Chondrocyte (in vitro differentiated cells): ENCODE measurements around the gene ENKUR. TPM values are rescaled to one million over a fixed set of nuclear protein-coding genes. Genes with fewer than 3 reads are reported as not detected.
A peak's percentile ranks its signal among the peaks of the same experiment; 100 is the strongest.
"Not testable (repeated sequence)": the region's sequence is repeated elsewhere in the genome, so short reads cannot be mapped to it uniquely, and the experiment has no call there.

Experiments used
- DNase-seq: peaks from one replicate; pipeline ENCODE4 v3.0.0; 2021; ENCODE audit warnings: mixed read lengths, low spot score
- H3K27ac Mint-ChIP-seq: one replicate; pipeline ENCODE4 v1.8.0; 2021; ENCODE audit warnings: mild to moderate bottlenecking, moderate library complexity, mixed read lengths; ENCODE audit not compliant: unreplicated experiment
- H3K27me3 Mint-ChIP-seq: 2 replicates; pipeline ENCODE4 v1.8.0; 2021; ENCODE audit warnings: low read depth, mixed read lengths
- H3K36me3 Mint-ChIP-seq: 2 replicates; pipeline ENCODE4 v1.8.0; 2021; ENCODE audit warnings: low read depth, mixed read lengths
- H3K4me1 Mint-ChIP-seq: 2 replicates; pipeline ENCODE4 v1.8.0; 2021; ENCODE audit warnings: low read depth, mild to moderate bottlenecking, mixed read lengths
- H3K4me3 Mint-ChIP-seq: one replicate; pipeline ENCODE4 v1.8.0; 2021; ENCODE audit warnings: mild to moderate bottlenecking, moderate library complexity, mixed read lengths; ENCODE audit not compliant: unreplicated experiment
- H3K9me3 Mint-ChIP-seq: 2 replicates; pipeline ENCODE4 v1.8.0; 2021; ENCODE audit warnings: low read depth, mixed read lengths
- total RNA-seq: library from RNA; stranded (reverse); gene quantifications from 3 replicates; pipeline ENCODE4 v1.2.1, GENCODE V29; 2021
- TF ChIP-seq, protein P1 (sequence below): fragments of 200-600 bp; sonication (generic); IDR thresholded peaks from 2 replicates; pipeline ENCODE4 v1.5.0; 2021; ENCODE audit warnings: antibody characterized with exemption, mild to moderate bottlenecking, moderate library complexity

Gene ENKUR
- total RNA-seq, 1 donor from 2014 or later = 0.45 TPM

DNA sequence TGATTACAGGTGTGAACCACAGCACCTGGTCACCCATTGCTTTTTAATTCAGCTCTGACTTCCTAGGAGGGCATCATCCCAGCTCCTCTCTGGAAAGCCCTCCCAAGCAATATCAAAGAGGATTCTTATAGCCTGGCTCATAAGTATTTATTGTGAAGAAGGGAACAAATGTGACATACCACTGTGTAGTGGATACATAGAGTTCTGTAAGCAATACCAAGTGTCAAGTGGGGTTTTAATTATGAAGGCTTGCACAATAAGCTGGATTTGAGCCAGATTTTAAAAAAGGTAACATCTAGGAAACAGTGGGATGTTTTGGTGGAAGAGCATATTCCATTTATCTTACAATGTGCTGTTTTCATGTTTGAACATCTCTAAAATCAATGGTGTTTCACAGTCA lies 44.6 kb downstream of the ENKUR start:
- TF ChIP-seq, protein P1, sequence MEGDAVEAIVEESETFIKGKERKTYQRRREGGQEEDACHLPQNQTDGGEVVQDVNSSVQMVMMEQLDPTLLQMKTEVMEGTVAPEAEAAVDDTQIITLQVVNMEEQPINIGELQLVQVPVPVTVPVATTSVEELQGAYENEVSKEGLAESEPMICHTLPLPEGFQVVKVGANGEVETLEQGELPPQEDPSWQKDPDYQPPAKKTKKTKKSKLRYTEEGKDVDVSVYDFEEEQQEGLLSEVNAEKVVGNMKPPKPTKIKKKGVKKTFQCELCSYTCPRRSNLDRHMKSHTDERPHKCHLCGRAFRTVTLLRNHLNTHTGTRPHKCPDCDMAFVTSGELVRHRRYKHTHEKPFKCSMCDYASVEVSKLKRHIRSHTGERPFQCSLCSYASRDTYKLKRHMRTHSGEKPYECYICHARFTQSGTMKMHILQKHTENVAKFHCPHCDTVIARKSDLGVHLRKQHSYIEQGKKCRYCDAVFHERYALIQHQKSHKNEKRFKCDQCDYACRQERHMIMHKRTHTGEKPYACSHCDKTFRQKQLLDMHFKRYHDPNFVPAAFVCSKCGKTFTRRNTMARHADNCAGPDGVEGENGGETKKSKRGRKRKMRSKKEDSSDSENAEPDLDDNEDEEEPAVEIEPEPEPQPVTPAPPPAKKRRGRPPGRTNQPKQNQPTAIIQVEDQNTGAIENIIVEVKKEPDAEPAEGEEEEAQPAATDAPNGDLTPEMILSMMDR = no peak
- peaks cover 18% of the 10 kb centered on the region for H3K4me1 Mint-ChIP-seq
- H3K27ac Mint-ChIP-seq = no peak overlapping the region
- no peak for DNase-seq
- H3K27me3 Mint-ChIP-seq = no peaks in the 10 kb centered on the region
- H3K4me3 Mint-ChIP-seq = no peak overlapping the region
- H3K36me3 Mint-ChIP-seq = no peaks in the 10 kb centered on the region
- no peaks in the 10 kb centered on the region for H3K9me3 Mint-ChIP-seq

DNA sequence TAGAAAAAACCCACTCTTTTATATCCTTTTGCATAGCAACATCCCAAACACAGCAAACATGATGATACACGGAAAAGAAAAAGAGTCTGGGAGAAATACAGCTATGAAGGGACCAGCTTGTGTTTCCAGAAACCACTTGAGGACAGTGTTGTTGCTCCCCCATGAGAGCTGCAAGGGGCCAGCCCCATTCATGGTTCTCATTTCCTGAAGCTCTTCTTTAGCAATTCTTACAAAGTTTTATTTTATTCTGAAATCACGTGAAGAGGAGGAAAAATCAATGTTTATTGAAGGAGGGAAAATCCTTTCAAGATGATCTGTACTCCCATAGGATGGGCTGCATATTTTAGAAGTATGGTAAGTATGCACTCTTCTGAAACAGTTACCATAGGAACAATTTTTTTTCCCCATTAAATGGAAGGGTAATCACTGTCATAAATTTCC lies 46.1 kb downstream of the ENKUR start:
- DNase-seq = no peak
- Mint-ChIP-seq H3K4me3 (no peak overlapping the region), H3K27ac (peak overlapping the region; percentile 13), H3K36me3 (no peaks in the 10 kb centered on the region), H3K4me1 (peaks cover 11% of the 10 kb centered on the region), H3K9me3 (no peaks in the 10 kb centered on the region), H3K27me3 (peaks cover 2% of the 10 kb centered on the region)
- TF ChIP-seq, protein P1 = peak; percentile 43

- H3K36me3 Mint-ChIP-seq, DNase-seq, H3K9me3 Mint-ChIP-seq, H3K4me1 Mint-ChIP-seq, H3K27me3 Mint-ChIP-seq, H3K27ac Mint-ChIP-seq, H3K4me3 Mint-ChIP-seq: not testable (repeated sequence)
Measured at GRCh38 chr10:24968951-24969350, 47.0 kb downstream of the ENKUR start.

- Mint-ChIP-seq H3K36me3 (no peaks in the 10 kb centered on the region), H3K27me3 (peaks cover 2% of the 10 kb centered on the region), H3K4me1 (peaks cover 8% of the 10 kb centered on the region), H3K4me3 (no peak overlapping the region), H3K27ac (no peak overlapping the region), H3K9me3 (no peaks in the 10 kb centered on the region)
- DNase-seq = no peak
- TF ChIP-seq, protein P1 = no peak
Measured at GRCh38 chr10:24968349-24968748, 47.6 kb downstream of the ENKUR start.

GRCh38 chr10:24966962-24967481 lies 48.9 kb downstream of the ENKUR start:
- DNase-seq = no peak
- H3K36me3 Mint-ChIP-seq = no peaks in the 10 kb centered on the region
- H3K4me3 Mint-ChIP-seq = no peak overlapping the region
- peaks cover 2% of the 10 kb centered on the region for H3K27me3 Mint-ChIP-seq
- no peaks in the 10 kb centered on the region for H3K9me3 Mint-ChIP-seq
- H3K4me1 Mint-ChIP-seq = peaks cover 8% of the 10 kb centered on the region
- H3K27ac Mint-ChIP-seq = no peak overlapping the region
- TF ChIP-seq, protein P1 = no peak

GRCh38 chr10:24965051-24965450 lies 50.9 kb downstream of the ENKUR start:
- no peak overlapping the region for H3K4me3 Mint-ChIP-seq
- peaks cover 6% of the 10 kb centered on the region for H3K4me1 Mint-ChIP-seq
- TF ChIP-seq, protein P1 = no peak
- DNase-seq = no peak
- H3K9me3 Mint-ChIP-seq = no peaks in the 10 kb centered on the region
- H3K27ac Mint-ChIP-seq = no peak overlapping the region
- peaks cover 2% of the 10 kb centered on the region for H3K27me3 Mint-ChIP-seq
- H3K36me3 Mint-ChIP-seq = no peaks in the 10 kb centered on the region
